ENCODE measurements around the gene RPL10A. TPM values are rescaled to one million over a fixed set of nuclear protein-coding genes. Genes with fewer than 3 reads are reported as not detected.

The RPL10A gene
- total and polyA plus RNA-seq, 2 of the 13 experiments (the other 11 are each of a cell fraction or from before 2014, with no cell fraction given): 1,854 to 2,726 TPM

DNA sequence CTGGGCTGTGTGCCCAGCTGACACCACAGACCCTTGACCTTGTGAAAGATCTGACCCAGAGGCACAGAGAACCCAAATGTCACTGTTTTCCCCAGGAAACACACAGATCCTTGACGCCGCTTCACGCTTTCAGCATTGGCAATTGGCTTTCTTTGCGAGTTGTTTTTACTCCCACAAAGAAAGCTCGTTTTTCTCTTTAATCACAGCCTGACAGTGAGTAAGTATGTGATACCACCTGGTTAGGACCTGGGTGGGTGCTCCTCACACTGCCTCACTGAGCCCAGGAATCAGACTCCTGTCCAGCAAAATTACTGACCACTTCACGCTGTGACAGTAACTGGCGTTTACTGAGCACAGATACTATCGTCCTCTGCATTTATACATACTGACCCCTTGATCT, 13.0 kb downstream of the RPL10A start:
- no peak for DNase-seq (ENCODE audit: low spot score)
- peaks cover 10 to 62% of the 10 kb centered on the region in 2 experiments for H3K36me3 ChIP-seq (replicated peaks in 1 of 2; ENCODE audit: control insufficient read depth in 1 of 2, insufficient read depth in 2 of 2, low read length in 2 of 2)
- FAIRE-seq: no peak
- no peak overlapping the region for H3K9ac ChIP-seq (ENCODE audit: insufficient read depth, low read depth, low read length)
- no peak overlapping the region for H3K4me3 ChIP-seq (replicated peaks in 1 of 3; ENCODE audit: insufficient read depth in 1 of 3, low read depth in 2 of 3, low read length in 3 of 3)
- H3K4me2 ChIP-seq (ENCODE audit: low read depth, low read length): no peak overlapping the region
- H3K4me1 ChIP-seq (ENCODE audit: insufficient read depth, low read length): peaks cover 13% of the 10 kb centered on the region
- no peaks in the 10 kb centered on the region for H3K27me3 ChIP-seq (ENCODE audit: control insufficient read depth in 1 of 2, insufficient read depth in 2 of 2, low read length in 2 of 2)
- H3K27ac ChIP-seq (ENCODE audit: extremely low read length, insufficient read depth, low read length): no peak overlapping the region
- no TSS peak for BruUV-seq (replicated peaks)
- H3K79me2 ChIP-seq (ENCODE audit: insufficient read depth, low read length): no peaks in the 10 kb centered on the region
- H4K20me1 ChIP-seq (ENCODE audit: insufficient read depth, low read length): peaks cover 4% of the 10 kb centered on the region; the same call in 1 of the 2 replicates
- in situ Hi-C loops (cut with HindIII; ENCODE audit: extremely low pct_ligation_motif_present, low pct_unique_long_range_greater_than_20kb): no loop called here
- no peak overlapping the region for H2AFZ ChIP-seq (ENCODE audit: low read length)
- ChIA-PET POLR2A (interaction anchor here (1.1 to 2.4 kb wide), 2 partner anchors 11 to 17 kb away, joined by 3 to 15 read pairs; no protein-coding TSS in a partner anchor), CTCF (ENCODE audit: low intra/inter-chr PET ratio, low total read pairs) (no interaction called here)
- H3K9me3 ChIP-seq (ENCODE audit: low read length): no peaks in the 10 kb centered on the region
- ATAC-seq: no peak
- intact Hi-C loops (cut with micrococcal nuclease; ENCODE audit: unreplicated experiment): no loop called here
- 90% methylated on average over 8 of the region's 8 CpGs for WGBS (ENCODE audit: low lambda C conversion rate)
- TF ChIP-seq IRF2 (CRISPR knock-in tag; IDR thresholded peaks at IDR 0.05): no peak
- TF ChIP-seq, protein P1, sequence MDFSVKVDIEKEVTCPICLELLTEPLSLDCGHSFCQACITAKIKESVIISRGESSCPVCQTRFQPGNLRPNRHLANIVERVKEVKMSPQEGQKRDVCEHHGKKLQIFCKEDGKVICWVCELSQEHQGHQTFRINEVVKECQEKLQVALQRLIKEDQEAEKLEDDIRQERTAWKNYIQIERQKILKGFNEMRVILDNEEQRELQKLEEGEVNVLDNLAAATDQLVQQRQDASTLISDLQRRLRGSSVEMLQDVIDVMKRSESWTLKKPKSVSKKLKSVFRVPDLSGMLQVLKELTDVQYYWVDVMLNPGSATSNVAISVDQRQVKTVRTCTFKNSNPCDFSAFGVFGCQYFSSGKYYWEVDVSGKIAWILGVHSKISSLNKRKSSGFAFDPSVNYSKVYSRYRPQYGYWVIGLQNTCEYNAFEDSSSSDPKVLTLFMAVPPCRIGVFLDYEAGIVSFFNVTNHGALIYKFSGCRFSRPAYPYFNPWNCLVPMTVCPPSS (IDR thresholded peaks at IDR 0.05): no peak
- TF ChIP-seq MAF1 (CRISPR knock-in tag; IDR thresholded peaks at IDR 0.05; ENCODE audit: borderline replicate concordance): no peak
- no peak for TF ChIP-seq MTA1 (CRISPR knock-in tag; IDR thresholded peaks at IDR 0.05; ENCODE audit: borderline replicate concordance)
- no peak for TF ChIP-seq ZNF780A (CRISPR knock-in tag; IDR thresholded peaks at IDR 0.05)
- TF ChIP-seq, protein P2, sequence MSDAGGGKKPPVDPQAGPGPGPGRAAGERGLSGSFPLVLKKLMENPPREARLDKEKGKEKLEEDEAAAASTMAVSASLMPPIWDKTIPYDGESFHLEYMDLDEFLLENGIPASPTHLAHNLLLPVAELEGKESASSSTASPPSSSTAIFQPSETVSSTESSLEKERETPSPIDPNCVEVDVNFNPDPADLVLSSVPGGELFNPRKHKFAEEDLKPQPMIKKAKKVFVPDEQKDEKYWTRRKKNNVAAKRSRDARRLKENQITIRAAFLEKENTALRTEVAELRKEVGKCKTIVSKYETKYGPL (CRISPR knock-in tag; IDR thresholded peaks at IDR 0.05): no peak
- TF ChIP-seq, protein P3, sequence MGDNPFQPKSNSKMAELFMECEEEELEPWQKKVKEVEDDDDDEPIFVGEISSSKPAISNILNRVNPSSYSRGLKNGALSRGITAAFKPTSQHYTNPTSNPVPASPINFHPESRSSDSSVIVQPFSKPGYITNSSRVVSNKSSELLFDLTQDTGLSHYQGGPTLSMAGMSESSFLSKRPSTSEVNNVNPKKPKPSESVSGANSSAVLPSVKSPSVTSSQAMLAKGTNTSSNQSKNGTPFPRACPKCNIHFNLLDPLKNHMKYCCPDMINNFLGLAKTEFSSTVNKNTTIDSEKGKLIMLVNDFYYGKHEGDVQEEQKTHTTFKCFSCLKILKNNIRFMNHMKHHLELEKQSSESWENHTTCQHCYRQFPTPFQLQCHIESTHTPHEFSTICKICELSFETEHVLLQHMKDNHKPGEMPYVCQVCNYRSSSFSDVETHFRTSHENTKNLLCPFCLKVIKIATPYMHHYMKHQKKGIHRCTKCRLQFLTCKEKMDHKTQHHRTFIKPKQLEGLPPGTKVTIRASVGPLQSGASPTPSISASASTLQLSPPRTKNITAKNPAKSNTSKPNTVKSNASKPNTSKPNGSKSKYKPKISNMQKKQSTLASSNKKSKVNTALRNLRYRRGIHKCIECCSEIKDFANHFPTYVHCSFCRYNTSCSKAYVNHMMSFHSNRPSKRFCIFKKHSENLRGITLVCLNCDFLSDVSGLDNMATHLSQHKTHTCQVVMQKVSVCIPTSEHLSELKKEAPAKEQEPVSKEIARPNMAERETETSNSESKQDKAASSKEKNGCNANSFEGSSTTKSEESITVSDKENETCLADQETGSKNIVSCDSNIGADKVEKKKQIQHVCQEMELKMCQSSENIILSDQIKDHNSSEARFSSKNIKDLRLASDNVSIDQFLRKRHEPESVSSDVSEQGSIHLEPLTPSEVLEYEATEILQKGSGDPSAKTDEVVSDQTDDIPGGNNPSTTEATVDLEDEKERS (CRISPR knock-in tag; IDR thresholded peaks at IDR 0.05): no peak
- TF ChIP-seq, protein P4, sequence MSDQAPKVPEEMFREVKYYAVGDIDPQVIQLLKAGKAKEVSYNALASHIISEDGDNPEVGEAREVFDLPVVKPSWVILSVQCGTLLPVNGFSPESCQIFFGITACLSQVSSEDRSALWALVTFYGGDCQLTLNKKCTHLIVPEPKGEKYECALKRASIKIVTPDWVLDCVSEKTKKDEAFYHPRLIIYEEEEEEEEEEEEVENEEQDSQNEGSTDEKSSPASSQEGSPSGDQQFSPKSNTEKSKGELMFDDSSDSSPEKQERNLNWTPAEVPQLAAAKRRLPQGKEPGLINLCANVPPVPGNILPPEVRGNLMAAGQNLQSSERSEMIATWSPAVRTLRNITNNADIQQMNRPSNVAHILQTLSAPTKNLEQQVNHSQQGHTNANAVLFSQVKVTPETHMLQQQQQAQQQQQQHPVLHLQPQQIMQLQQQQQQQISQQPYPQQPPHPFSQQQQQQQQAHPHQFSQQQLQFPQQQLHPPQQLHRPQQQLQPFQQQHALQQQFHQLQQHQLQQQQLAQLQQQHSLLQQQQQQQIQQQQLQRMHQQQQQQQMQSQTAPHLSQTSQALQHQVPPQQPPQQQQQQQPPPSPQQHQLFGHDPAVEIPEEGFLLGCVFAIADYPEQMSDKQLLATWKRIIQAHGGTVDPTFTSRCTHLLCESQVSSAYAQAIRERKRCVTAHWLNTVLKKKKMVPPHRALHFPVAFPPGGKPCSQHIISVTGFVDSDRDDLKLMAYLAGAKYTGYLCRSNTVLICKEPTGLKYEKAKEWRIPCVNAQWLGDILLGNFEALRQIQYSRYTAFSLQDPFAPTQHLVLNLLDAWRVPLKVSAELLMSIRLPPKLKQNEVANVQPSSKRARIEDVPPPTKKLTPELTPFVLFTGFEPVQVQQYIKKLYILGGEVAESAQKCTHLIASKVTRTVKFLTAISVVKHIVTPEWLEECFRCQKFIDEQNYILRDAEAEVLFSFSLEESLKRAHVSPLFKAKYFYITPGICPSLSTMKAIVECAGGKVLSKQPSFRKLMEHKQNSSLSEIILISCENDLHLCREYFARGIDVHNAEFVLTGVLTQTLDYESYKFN (CRISPR knock-in tag; conservative IDR thresholded peaks at IDR 0.05): no peak
- no peak for TF ChIP-seq ZNF839 (CRISPR knock-in tag; IDR thresholded peaks at IDR 0.05; ENCODE audit: borderline replicate concordance)
- TF ChIP-seq SMARCE1 (IDR thresholded peaks at IDR 0.05; ENCODE audit: borderline replicate concordance): no peak
- TF ChIP-seq KLF13 (CRISPR knock-in tag; IDR thresholded peaks at IDR 0.05): no peak
- no peak for TF ChIP-seq PAX8 (CRISPR knock-in tag; IDR thresholded peaks at IDR 0.05; ENCODE audit: borderline replicate concordance)
- TF ChIP-seq, protein P5, sequence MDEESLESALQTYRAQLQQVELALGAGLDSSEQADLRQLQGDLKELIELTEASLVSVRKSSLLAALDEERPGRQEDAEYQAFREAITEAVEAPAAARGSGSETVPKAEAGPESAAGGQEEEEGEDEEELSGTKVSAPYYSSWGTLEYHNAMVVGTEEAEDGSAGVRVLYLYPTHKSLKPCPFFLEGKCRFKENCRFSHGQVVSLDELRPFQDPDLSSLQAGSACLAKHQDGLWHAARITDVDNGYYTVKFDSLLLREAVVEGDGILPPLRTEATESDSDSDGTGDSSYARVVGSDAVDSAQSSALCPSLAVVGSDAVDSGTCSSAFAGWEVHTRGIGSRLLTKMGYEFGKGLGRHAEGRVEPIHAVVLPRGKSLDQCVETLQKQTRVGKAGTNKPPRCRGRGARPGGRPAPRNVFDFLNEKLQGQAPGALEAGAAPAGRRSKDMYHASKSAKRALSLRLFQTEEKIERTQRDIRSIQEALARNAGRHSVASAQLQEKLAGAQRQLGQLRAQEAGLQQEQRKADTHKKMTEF (CRISPR knock-in tag; IDR thresholded peaks at IDR 0.05): no peak
- no peak for TF ChIP-seq GATA4 (IDR thresholded peaks at IDR 0.05; ENCODE audit: borderline replicate concordance, low read depth)
- TF ChIP-seq NFE2L1 (CRISPR knock-in tag; IDR thresholded peaks at IDR 0.05; ENCODE audit: borderline replicate concordance): no peak
